ENCODE measurements around the gene ADGRL2.

ADGRL2 gene

GRCh38 chr1:81907575-81907974, 106.8 kb downstream of the ADGRL2 start:
- DNase-seq (ENCODE audit: low spot score): no peak

- DNase-seq (ENCODE audit: low spot score): no peak
Measured at GRCh38 chr1:81912383-81912782, 111.6 kb downstream of the ADGRL2 start.

DNA sequence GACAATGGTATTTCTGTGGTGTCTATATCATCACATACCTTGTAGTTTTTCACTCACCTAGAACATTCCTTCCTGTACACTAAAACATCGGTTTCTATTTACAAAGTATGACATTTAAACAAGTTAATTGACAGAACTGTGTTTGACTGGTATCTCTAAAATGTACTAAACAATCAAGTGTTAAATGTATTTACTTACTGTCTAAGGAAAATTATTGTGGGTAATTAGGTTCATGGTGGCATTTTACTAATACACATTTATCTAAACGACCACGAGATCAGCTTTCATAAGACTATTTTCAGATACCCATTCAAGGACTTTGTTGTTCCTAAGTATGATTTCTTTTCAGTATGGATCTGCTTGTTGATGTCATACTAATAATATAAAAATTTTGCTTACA, 115.2 kb downstream of the ADGRL2 start:
- DNase-seq (ENCODE audit: low spot score): no peak

- peak; percentile 66 for DNase-seq (ENCODE audit: low spot score)
Measured at GRCh38 chr1:81920245-81920740, 119.6 kb downstream of the ADGRL2 start.

- DNase-seq (ENCODE audit: low spot score): no peak
Measured at GRCh38 chr1:81920886-81921285, 120.2 kb downstream of the ADGRL2 start.

DNA sequence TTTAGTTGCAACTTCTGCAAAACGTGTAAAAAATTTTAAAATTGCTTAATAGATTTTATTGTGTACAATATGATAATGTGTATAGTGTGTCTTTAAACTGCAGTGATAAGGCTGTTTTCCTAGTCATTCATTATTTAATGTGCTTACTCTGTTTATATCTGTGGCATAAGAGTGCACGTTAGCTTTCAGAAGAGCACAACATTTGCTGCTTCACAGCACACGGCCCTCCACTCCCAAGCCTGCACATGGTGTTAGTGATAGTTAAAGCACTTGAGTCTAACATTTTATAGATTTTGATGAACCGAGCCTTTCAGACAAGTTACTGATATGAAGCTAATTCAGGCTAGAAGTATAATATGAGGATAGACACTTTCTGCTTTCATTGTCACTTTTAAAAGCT, 120.6 kb downstream of the ADGRL2 start:
- no peak for DNase-seq (ENCODE audit: low spot score)

DNA sequence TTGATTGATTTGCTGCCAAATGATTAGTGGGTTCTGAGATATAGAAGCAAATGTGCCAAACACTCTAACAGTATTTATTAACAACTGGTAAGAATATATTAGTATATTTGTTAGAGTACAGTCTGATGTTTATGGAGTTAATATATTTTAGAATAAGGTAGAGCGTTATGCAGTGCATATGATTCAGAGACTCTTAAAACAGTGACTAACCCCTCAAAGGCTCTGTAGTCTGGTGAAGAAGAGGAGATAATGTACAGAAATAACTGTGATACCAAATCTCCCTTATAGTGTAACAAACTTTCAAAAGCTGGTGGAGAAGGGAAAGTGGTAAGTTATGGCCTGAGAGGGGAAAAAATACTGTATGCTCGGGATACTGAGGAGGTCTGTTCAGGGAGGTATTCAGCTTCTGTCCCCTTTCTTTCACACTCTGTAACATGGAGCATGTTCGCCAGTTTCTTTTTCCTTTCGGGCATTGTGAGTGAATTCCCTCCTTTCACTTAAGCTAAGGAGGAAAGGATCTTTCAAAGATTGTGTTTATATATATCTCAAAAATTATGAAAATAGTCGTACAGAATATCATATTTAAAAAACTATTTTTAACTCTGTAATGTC, 121.2 kb downstream of the ADGRL2 start:
- no peak for DNase-seq (ENCODE audit: low spot score)

DNA sequence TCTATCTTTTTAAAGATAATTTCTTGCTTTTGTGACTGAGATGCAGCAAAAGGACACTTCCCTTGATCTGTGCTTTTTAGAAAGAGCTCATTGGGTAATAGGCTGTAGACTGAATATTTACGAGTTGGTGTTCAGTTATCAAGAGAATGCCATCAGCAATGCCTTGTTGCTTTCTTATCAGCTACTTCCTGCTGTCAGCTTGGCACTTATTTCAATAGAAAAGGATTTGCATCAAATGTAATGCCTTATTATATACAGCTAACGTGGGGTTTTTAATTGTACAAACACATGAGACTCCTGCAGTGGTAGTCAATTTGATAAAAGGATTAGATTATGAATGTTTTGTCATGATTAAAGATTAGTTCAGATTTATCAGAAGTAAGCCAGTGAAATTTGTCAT, 122.2 kb downstream of the ADGRL2 start:
- DNase-seq (ENCODE audit: low spot score): no peak

GRCh38 chr1:81929106-81929505, 128.4 kb downstream of the ADGRL2 start:
- no peak for DNase-seq (ENCODE audit: low spot score)

DNA sequence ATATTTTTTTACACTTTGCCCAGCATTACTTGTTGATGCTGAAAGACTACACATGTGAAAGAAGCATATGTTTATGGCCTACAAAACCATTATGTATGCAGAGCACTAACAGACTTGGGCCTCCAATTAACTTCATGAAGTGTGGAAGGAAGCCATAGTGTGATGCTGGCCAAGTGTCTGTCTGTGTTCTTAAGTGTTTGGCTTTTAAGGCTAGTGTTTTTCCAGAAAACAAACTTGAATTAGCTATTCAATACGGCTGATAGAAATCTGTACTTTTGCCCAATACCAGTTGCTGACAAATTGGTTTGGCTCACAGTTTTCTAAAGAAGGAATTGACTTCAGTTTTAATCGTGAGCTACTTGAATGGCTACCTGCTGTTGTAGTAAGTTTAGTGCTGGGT, 136.1 kb downstream of the ADGRL2 start:
- no peak for DNase-seq (ENCODE audit: low spot score)

DNA sequence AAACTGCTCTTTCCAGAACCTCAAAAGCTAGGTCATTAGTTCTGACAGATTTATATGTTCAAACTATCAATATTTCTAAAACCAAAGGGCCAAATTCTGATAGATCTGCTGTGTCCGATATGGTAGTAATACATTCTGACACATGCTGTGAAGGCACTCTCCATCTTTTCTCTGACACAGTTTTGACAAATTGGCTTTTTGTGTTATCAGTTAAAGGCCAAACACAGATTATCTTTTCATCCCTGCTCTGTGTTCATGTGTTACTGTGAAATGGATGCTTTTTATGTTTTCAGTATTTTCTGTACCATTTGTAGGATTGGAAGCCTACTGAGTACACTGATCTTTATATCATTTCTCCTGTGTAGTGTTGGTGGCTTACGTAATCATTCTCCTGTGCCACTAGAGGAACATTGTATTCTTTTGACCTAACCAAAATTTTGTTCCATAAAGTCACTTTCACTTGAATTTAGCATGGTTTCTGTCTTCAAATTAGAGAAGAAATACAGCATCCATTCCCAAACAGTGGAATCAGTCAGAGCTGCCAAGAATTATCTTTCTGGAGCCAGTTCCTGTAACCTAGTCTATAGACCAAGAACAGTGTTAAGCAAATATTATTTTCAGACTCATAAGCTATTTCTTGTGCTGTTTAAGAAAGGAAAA, 137.2 kb downstream of the ADGRL2 start:
- no peak for DNase-seq (ENCODE audit: low spot score)

DNA sequence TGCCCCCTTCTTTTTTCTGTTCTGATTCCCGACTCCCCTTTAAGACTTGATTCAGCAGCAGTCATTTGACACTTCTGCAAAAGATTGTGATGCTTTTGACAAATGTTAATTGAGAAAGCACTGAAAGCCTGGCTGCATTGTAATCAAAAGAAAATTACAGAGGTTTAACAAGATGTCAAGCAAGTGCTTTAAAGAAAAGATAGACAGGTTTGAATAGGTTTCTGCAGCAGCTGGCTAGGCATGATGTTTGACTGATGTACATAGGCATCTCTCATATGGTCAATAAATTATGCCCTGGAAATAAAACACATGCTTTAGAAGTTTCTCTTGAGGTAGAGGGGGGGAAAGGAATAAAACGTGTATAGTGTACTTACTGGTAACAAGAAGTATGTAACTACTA, 147.8 kb downstream of the ADGRL2 start:
- no peak for DNase-seq (ENCODE audit: low spot score)

GRCh38 chr1:81949421-81949820, 148.7 kb downstream of the ADGRL2 start:
- DNase-seq (ENCODE audit: low spot score): no peak

- DNase-seq (ENCODE audit: low spot score): no peak
Measured at GRCh38 chr1:81950037-81950436, 149.3 kb downstream of the ADGRL2 start.

- DNase-seq (ENCODE audit: low spot score): no peak
Measured at GRCh38 chr1:81950591-81951244, 150.0 kb downstream of the ADGRL2 start.

GRCh38 chr1:81954534-81955020, 153.8 kb downstream of the ADGRL2 start:
- DNase-seq (ENCODE audit: low spot score): no peak

GRCh38 chr1:81967951-81968350, 167.2 kb downstream of the ADGRL2 start:
- DNase-seq (ENCODE audit: low spot score): no peak

DNA sequence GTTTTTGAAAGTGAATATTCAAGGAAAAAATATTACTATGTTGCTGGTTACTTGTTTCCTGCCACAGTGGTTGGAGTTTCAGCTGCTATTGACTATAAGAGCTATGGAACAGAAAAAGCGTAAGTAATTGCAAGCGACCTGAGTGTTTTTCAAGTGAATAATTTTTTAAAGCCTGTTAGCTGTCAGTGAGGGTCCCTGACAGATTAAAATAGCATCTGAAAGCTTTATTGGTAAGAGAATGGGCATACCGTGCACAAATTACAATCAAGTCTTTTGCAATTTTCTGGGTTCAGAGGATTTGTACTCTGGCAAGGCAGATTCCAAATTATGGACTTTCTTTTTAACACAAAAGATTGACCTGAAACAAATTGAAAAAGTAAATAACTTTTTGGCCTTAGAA, 169.7 kb downstream of the ADGRL2 start:
- DNase-seq (ENCODE audit: low spot score): no peak

DNA sequence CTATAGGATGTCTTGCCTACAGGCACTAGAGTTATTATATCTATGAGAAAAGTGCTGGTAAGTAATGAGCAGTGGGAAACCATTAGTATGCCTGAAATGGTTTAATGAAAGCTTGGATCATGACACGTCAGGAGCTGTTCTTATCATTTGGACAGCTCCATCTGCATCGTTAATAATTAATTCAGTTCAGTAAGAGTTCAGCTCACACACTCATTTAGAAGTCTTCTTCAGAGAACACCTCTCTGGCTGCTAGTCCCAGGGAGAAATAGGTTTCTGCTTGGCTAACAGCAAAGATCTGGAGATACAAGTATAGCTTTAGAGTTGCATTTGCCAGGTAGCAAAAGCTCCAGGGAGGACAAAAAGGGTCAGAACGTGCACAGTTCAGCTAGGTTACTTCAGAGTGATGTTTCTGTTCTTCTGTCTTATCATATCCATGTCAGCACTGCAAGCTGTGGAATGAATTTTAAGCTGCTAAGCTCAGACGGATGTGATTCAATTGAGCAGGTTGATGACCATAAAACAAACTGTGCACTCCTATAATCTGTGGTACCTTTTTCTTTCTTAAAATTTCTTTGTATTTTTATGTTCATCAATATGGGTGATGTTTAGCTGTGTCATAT, 173.6 kb downstream of the ADGRL2 start:
- no peak for DNase-seq (ENCODE audit: low spot score)

- no peak for DNase-seq (ENCODE audit: low spot score)
Measured at GRCh38 chr1:81974883-81975555, 174.3 kb downstream of the ADGRL2 start.

DNA sequence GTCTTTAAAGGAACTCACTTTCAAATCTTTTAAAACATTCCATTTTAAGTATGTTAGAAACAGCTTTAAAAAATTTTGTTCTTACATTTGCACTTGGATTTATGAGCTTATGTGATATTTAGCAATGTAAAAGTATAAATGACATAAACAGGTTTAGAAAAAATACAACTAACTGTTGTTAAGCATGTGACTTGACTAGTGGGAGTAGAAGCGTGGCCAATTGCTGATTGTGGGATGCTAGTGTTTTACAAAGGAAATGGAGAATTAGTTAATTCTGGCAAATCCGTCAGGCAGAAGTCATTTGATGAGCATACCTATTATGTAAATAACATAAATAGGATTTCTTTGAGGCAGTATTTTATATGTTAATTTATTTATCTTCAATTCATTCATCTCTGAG, 175.8 kb downstream of the ADGRL2 start:
- no peak for DNase-seq (ENCODE audit: low spot score)

DNA sequence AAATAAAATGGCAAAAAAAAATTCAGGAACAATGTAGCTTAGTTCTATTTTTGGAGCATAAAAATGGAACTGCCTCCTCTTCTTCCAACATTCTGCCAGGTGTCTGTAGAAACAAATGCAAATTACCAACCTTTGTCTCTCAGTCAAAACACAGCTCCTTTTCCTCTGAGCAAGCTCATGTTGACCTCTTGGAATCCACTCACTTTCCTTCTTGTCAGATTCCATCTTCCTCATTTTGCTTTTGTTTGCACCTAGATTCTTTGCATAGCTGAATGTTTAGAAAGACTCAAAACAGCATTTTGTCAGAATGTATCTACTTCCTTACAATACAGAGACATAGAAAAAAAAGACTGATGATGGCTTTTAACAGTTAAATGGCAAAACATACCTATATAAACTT, 178.2 kb downstream of the ADGRL2 start:
- DNase-seq (ENCODE audit: low spot score): peak; percentile 40

Measured in iPS-NIHi11 (cell line).